ENCODE measurements around the gene GXYLT1. TPM values are rescaled to one million over a fixed set of nuclear protein-coding genes. Genes with fewer than 3 reads are reported as not detected.

The GXYLT1 gene
- total and polyA plus RNA-seq, 2 of the 13 experiments (the other 11 are each of a cell fraction or from before 2014, with no cell fraction given): 7.8 to 17.0 TPM

- TF ChIP-seq, protein P1, sequence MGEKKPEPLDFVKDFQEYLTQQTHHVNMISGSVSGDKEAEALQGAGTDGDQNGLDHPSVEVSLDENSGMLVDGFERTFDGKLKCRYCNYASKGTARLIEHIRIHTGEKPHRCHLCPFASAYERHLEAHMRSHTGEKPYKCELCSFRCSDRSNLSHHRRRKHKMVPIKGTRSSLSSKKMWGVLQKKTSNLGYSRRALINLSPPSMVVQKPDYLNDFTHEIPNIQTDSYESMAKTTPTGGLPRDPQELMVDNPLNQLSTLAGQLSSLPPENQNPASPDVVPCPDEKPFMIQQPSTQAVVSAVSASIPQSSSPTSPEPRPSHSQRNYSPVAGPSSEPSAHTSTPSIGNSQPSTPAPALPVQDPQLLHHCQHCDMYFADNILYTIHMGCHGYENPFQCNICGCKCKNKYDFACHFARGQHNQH (CRISPR knock-in tag; IDR thresholded peaks at IDR 0.05): peak; percentile 64; the same call in 1 of the 2 replicates
- TF ChIP-seq SRY (CRISPR knock-in tag; IDR thresholded peaks at IDR 0.05) (no peak; the same call in 1 of the 2 replicates), ETV6 (CRISPR knock-in tag; conservative IDR thresholded peaks at IDR 0.05) (peak; percentile 83; the same call in 1 of the 2 replicates), ZMYM2 (CRISPR knock-in tag; IDR thresholded peaks at IDR 0.05) (no peak), AHDC1 (CRISPR knock-in tag; IDR thresholded peaks at IDR 0.05; ENCODE audit: borderline replicate concordance) (no peak), NRL (CRISPR knock-in tag; IDR thresholded peaks at IDR 0.05; ENCODE audit: borderline replicate concordance) (peak; percentile 86; the same call in 1 of the 2 replicates), GABPB1 (CRISPR knock-in tag; IDR thresholded peaks at IDR 0.05) (peak; percentile 89), SAP130 (CRISPR knock-in tag; IDR thresholded peaks at IDR 0.05; ENCODE audit: low read depth) (peak; percentile 91), ZFX (CRISPR knock-in tag; IDR thresholded peaks at IDR 0.05; ENCODE audit: low read depth) (peak; percentile 90), NR1H2 (CRISPR knock-in tag; IDR thresholded peaks at IDR 0.05; ENCODE audit: borderline replicate concordance, low read depth) (0 out of 2 replicates have a peak, but pooled peaks have one; percentile 36)
- TF ChIP-seq, protein P2, sequence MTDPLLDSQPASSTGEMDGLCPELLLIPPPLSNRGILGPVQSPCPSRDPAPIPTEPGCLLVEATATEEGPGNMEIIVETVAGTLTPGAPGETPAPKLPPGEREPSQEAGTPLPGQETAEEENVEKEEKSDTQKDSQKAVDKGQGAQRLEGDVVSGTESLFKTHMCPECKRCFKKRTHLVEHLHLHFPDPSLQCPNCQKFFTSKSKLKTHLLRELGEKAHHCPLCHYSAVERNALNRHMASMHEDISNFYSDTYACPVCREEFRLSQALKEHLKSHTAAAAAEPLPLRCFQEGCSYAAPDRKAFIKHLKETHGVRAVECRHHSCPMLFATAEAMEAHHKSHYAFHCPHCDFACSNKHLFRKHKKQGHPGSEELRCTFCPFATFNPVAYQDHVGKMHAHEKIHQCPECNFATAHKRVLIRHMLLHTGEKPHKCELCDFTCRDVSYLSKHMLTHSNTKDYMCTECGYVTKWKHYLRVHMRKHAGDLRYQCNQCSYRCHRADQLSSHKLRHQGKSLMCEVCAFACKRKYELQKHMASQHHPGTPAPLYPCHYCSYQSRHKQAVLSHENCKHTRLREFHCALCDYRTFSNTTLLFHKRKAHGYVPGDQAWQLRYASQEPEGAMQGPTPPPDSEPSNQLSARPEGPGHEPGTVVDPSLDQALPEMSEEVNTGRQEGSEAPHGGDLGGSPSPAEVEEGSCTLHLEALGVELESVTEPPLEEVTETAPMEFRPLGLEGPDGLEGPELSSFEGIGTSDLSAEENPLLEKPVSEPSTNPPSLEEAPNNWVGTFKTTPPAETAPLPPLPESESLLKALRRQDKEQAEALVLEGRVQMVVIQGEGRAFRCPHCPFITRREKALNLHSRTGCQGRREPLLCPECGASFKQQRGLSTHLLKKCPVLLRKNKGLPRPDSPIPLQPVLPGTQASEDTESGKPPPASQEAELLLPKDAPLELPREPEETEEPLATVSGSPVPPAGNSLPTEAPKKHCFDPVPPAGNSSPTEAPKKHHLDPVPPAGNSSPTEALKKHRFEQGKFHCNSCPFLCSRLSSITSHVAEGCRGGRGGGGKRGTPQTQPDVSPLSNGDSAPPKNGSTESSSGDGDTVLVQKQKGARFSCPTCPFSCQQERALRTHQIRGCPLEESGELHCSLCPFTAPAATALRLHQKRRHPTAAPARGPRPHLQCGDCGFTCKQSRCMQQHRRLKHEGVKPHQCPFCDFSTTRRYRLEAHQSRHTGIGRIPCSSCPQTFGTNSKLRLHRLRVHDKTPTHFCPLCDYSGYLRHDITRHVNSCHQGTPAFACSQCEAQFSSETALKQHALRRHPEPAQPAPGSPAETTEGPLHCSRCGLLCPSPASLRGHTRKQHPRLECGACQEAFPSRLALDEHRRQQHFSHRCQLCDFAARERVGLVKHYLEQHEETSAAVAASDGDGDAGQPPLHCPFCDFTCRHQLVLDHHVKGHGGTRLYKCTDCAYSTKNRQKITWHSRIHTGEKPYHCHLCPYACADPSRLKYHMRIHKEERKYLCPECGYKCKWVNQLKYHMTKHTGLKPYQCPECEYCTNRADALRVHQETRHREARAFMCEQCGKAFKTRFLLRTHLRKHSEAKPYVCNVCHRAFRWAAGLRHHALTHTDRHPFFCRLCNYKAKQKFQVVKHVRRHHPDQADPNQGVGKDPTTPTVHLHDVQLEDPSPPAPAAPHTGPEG (CRISPR knock-in tag; IDR thresholded peaks at IDR 0.05): peak; percentile 85; the same call in 1 of the 2 replicates
These were observed at the start of gene GXYLT1 (continued) for GRCh38 chr12:42144408-42145196.

Measured in HepG2 (cell line).